ENCODE results near the gene PADI4. TPM values are rescaled to one million over a fixed set of nuclear protein-coding genes. Genes with fewer than 3 reads are reported as not detected.

The PADI4 gene
- total and polyA plus RNA-seq, 4 donors, result 0.32 to 6.1 (median 0.90) TPM

GRCh38 chr1:17265162-17265561 lies 42.8 kb upstream of the PADI4 start:
- no peak overlapping the region for H3K9ac ChIP-seq (ENCODE audit: low read depth in 1 of 2, low read length in 2 of 2)
- TF ChIP-seq ATF3 (IDR thresholded peaks at IDR 0.05), result no peak
- H3K36me3 ChIP-seq (ENCODE audit: control insufficient read depth in 4 of 4, insufficient read depth in 3 of 4, low read depth in 1 of 4, low read length in 3 of 4), result no peaks in the 10 kb centered on the region
- 85% methylated on average over 2 of the region's 2 CpGs for WGBS
- no peaks in the 10 kb centered on the region for H3K9me3 ChIP-seq (ENCODE audit: control insufficient read depth in 4 of 4, low read length in 3 of 4)
- H3K4me3 ChIP-seq (ENCODE audit: low read depth in 1 of 3, low read length in 3 of 3), result no peak overlapping the region
- peaks cover 0 to 3% (median 0%) of the 10 kb centered on the region in 4 donors for H3K27me3 ChIP-seq (ENCODE audit: control insufficient read depth in 4 of 4, insufficient read depth in 4 of 4, low read length in 3 of 4)
- no peak for DNase-seq (ENCODE audit: low spot score)
- H3K4me1 ChIP-seq (ENCODE audit: control insufficient read depth in 4 of 4, insufficient read depth in 4 of 4, low read length in 3 of 4), result no peaks in the 10 kb centered on the region
- no peak overlapping the region for H3K27ac ChIP-seq (ENCODE audit: low read depth in 1 of 2, low read length in 2 of 2)

- no peaks in the 10 kb centered on the region for H3K4me1 ChIP-seq (ENCODE audit: control insufficient read depth in 4 of 4, insufficient read depth in 4 of 4, low read length in 3 of 4)
- H3K9ac ChIP-seq (ENCODE audit: low read depth in 1 of 2, low read length in 2 of 2), result no peak overlapping the region
- H3K27me3 ChIP-seq (ENCODE audit: control insufficient read depth in 4 of 4, insufficient read depth in 4 of 4, low read length in 3 of 4), result no peaks in the 10 kb centered on the region
- H3K9me3 ChIP-seq (ENCODE audit: control insufficient read depth in 4 of 4, low read length in 3 of 4), result no peaks in the 10 kb centered on the region
- 89% methylated on average over 4 of the region's 4 CpGs for WGBS
- H3K36me3 ChIP-seq (ENCODE audit: control insufficient read depth in 4 of 4, insufficient read depth in 3 of 4, low read depth in 1 of 4, low read length in 3 of 4), result no peaks in the 10 kb centered on the region
- H3K27ac ChIP-seq (ENCODE audit: low read depth in 1 of 2, low read length in 2 of 2), result no peak overlapping the region
- no peak overlapping the region for H3K4me3 ChIP-seq (ENCODE audit: low read depth in 1 of 3, low read length in 3 of 3)
- no peak for TF ChIP-seq ZBTB33 (IDR thresholded peaks at IDR 0.05)
- TF ChIP-seq CTCF (IDR thresholded peaks at IDR 0.05; ENCODE audit: low read depth, low read length, missing input control), result no peak
- no peak for TF ChIP-seq HNF4G (IDR thresholded peaks at IDR 0.05)
- TF ChIP-seq GABPA (IDR thresholded peaks at IDR 0.05 in 1 of 2, conservative IDR thresholded peaks at IDR 0.05 in 1 of 2), result no peak
- TF ChIP-seq ATF3 (IDR thresholded peaks at IDR 0.05), result no peak
- TF ChIP-seq NR2F2 (IDR thresholded peaks at IDR 0.05), result no peak
- TF ChIP-seq JUND (IDR thresholded peaks at IDR 0.05), result no peak
- no peak for TF ChIP-seq YY1 (IDR thresholded peaks at IDR 0.05)
- TF ChIP-seq REST (IDR thresholded peaks at IDR 0.05), result no peak
- TF ChIP-seq EGR1 (IDR thresholded peaks at IDR 0.05; ENCODE audit: low read depth in 2 of 2), result no peak
- TF ChIP-seq SP1 (IDR thresholded peaks at IDR 0.05), result no peak
- no peak for TF ChIP-seq HNF4A (conservative IDR thresholded peaks at IDR 0.05)
- no peak for TF ChIP-seq RAD21 (IDR thresholded peaks at IDR 0.05)
- TF ChIP-seq FOXA2 (IDR thresholded peaks at IDR 0.05), result no peak
- no peak for DNase-seq (ENCODE audit: low spot score)
These were observed 42.0 kb upstream of the PADI4 start for GRCh38 chr1:17265950-17266349.
